Fibroblast of skin of back (primary cell): ENCODE measurements around the gene FBXO21.
"Not testable (repeated sequence)": the region's sequence is repeated elsewhere in the genome, so short reads cannot be mapped to it uniquely, and the experiment has no call there.

Source experiments
- DNase-seq: peaks from one replicate; pipeline ENCODE4 v3.0.0-alpha.2; 2013

FBXO21 gene

DNA sequence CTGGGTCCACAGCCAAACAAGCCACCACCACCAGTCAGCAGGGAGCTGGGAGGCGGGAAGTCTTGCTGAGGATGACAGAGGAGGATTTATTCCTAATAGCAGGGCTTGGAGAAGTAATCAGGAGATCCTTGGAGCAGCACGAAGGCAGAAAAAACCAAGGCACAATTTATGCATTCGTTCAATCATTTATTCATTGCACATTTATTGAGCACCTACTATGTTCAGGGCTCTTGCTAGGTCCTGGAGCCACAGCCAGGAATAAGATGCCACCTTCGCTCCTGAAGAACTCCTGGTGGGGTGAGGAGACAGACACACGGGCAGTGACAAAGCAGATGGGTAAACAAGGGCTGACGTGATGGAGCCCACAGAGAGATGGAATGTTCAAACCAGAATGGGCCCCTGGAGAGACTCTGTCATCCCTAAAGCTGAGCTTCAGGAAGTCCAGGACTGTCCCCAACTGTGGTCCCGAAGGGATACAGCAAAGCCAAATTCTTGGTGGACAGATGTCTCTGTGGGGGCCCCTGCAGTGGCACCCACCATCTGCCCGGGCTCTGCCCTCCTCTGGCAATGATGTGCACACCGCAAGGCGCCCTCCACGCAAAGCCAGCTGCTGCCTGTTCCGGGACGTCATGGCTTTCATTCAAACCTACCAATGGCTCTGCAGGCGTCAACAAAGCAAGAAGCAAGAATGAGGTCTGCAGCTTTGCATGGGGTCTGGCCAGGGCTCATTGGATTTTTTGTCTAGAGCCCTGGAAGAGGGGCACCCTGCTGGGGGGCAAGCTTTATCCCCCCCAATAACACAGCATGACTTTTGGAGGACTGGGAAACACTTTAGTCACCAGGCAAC is 88.1 kb downstream of the FBXO21 start:
- no peak for DNase-seq

DNA sequence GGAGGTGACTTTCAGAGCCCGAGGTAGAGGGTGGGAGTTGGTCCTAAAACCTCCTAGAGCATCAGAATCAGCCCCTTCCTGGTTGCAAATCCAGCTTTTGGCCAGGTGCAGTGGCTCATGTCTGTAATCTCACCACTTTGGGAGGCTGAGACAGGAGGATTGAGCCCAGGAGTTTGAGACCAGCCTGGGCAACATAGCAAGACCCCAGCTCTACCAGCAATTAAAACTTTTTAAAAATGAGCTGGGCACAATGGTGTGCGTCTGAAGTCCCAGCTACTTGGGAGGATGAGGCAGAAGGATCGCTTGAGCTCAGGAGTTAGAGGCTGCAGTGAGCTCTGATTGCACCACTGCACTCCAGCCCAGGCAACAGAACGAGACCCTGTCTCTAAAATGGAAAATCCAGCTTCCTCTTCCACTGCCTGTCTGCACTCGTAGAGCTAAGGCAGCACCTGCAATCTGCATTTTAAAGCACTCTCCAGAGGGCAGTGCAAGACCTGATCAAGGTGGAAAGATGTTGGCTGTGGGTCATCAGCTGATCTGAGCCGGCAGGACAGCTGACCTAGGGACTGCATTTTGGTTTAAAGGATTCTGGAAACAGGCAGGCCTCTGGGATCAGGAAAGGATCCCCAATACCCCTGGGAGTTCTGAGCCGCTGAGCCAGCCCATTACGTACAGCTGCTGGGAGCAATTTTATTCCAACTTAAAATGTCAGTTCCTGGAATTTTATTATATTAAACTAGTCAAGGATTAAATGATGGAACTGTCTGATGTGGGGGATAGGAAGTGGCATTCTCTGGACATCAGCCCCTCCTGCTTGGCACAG is 89.2 kb downstream of the FBXO21 start:
- no peak for DNase-seq

GRCh38 chr12:117100251-117100650 is 90.0 kb downstream of the FBXO21 start:
- DNase-seq: no peak

GRCh38 chr12:117098361-117099217 is 91.7 kb downstream of the FBXO21 start:
- DNase-seq: no peak

DNA sequence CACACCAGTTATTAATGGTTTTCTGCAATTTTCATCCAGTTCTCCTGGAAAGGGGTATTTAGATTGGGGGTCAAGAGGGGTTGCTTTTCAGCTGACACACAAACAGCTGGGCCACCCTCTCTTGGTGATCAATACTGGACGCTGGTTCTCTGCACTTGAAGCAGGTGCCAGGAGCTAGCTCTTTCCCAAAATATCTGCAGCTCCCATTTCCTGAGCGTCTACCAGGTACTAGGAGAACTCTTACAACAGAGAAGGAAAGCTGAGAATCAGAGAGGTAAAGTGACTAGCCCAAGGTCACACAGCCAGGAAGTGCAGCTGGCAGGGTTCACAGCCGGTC is 92.3 kb downstream of the FBXO21 start:
- DNase-seq: no peak

GRCh38 chr12:117097159-117097558 is 93.1 kb downstream of the FBXO21 start:
- no peak for DNase-seq

DNA sequence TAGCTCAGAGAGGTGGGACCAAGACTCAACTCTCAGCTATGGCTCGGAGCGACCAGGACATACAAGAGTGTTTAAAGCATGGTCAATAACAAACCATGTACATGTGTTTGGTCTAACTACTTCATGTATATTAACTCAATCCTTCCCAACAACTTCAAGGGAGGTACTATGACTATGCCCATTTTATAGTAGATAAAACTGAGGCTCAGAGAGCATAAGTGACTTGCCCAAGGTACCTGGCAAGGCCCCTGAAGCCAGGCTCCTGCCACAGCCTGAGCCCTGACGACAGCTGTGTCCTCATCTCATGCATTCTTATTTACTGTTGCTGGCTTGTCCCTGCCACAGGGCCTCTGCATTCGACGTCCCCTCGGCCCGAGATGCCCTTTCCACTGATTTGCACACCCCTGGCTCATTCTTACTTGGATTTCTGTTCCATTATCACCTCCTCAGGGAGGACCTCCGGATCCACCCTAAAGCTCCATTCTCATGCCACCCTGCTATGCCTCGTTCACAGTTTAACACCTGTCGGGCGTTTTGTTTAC is 93.7 kb downstream of the FBXO21 start:
- no peak for DNase-seq

DNA sequence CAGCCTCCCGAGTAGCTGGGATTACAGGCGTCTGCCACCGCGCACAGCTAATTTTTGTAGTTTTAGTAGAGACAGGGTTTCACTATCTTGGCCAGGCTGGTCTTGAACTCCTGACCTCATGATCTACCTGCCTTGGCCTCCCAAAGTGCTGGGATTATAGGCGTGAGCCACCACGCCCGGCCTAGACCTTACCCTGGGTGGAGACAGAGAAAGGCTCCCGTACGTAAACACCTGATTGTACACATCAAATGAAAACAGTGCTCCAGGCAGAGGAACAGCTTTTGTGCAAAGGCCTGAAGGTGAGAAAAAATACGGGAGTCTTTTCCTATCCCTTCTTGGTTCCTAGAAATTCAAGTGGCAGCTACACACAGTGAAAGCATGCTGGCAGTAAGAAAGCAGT is 95.1 kb downstream of the FBXO21 start:
- DNase-seq: not testable (repeated sequence)

DNA sequence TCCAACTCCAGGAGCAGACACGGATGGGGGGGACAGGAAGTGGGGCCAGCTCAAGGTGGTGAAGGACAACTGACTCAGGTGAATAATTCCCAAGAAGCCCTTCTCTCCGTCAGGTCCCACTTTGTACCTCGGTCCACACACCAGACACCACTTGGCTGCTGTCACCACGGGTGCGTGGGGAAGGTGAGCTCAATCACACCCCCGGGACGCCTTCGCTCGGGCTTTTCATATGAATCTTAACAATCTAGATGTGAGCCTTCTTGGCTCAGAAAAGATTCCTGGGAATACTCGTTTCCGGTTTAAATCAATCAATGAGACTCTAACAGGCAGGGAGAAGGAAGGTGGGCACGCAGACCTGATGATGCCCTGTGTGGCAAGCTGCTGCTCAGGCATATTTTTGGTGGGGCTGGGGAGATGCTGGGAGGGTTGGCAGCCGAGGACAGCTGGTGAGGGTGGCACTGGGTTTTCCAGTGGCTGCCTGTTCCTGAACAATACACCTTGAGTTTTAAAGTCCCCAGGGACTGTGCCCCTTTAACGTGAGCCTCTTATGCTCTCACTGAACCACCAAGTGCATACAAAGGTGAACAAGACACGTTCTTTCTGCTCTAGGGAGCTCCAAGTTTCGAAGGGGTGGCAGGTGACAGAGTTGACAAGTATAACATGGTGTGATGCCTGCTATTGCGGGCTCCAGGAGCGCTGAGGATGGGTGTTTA is 96.2 kb downstream of the FBXO21 start:
- DNase-seq: no peak

- DNase-seq: no peak
Measured at GRCh38 chr12:117093431-117093830, 96.8 kb downstream of the FBXO21 start.

DNA sequence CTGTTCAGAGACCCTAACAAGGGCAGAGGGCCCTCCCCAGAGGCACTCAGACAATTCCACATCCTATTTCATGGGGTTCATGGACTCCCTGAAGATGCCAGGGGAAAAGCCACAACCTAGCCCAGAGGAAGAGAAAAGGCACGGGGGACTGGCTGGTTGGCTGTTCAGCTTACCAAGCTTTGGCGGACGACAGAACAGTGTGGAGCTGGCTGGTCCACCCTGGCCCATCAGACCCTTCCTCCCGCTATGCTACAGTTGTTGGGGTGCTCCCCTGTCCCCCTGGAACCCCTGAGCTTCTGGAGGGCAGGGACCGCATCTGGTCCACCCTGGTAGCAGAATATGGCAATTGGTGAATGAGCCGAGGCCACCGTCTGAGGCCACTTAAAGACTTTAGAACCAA is 97.4 kb downstream of the FBXO21 start:
- no peak for DNase-seq

DNA sequence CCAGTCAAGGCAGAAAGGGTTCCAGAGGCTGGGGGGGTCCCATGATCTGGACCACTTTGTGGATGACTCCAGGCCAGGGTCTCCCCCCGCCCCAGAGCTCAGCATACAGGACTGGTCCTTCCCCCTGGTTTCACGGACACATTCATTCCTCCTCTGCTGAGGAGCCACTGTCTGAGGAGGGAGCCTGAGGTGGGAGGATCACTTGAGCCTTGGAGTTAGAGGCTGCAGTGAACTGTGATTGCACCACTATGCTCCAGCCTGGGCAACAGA is 97.8 kb downstream of the FBXO21 start:
- DNase-seq: no peak
